ENCODE data around the gene CTNNB1. TPM values are rescaled to one million over a fixed set of nuclear protein-coding genes. Genes with fewer than 3 reads are reported as not detected.

CTNNB1 gene
- total and polyA plus RNA-seq, 8 donors: 65.7 to 658 (median 203) TPM

GRCh38 chr3:41216993-41217392 lies 17.7 kb downstream of the CTNNB1 start:
- Histone ChIP-seq H3K27me3 (no peaks in the 10 kb centered on the region), H3K36me3 (no peaks in the 10 kb centered on the region), H3K27ac (no peak overlapping the region), H3K9me3 (no peaks in the 10 kb centered on the region), H3K4me1 (peaks cover 55 to 99% (median 85%) of the 10 kb centered on the region in 4 donors), H3K4me3 (no peak overlapping the region)
- DNase-seq: no peak
- no peak for TF ChIP-seq POLR2A (IDR thresholded peaks at IDR 0.05)
- TF ChIP-seq POLR2AphosphoS5 (IDR thresholded peaks at IDR 0.05): no peak
- TF ChIP-seq EP300 (IDR thresholded peaks at IDR 0.05): no peak
- no peak for TF ChIP-seq CTCF (IDR thresholded peaks at IDR 0.05)
- WGBS, 5 donors: 58 to 74% (median 67%) methylated on average over 1 of the region's 1 CpG
- intact Hi-C loops (cut with DNase I; ENCODE audit: low total_unique reads): no loop called here

- Histone ChIP-seq H3K9me3 (no peaks in the 10 kb centered on the region), H3K4me1 (peaks cover 57 to 98% (median 86%) of the 10 kb centered on the region in 4 donors), H3K27ac (no peak overlapping the region), H3K36me3 (peaks cover 2 to 5% (median 4%) of the 10 kb centered on the region in 4 donors), H3K27me3 (no peaks in the 10 kb centered on the region), H3K4me3 (no peak overlapping the region)
- intact Hi-C loops (cut with DNase I; ENCODE audit: low total_unique reads): no loop called here
- TF ChIP-seq POLR2AphosphoS5 (IDR thresholded peaks at IDR 0.05): no peak
- no peak for TF ChIP-seq CTCF (IDR thresholded peaks at IDR 0.05)
- TF ChIP-seq EP300 (IDR thresholded peaks at IDR 0.05): no peak
- TF ChIP-seq POLR2A (IDR thresholded peaks at IDR 0.05): no peak
- 77 to 93% (median 88%) methylated on average over 1 of the region's 1 CpG for WGBS, 5 donors
- no peak for DNase-seq
Measured at GRCh38 chr3:41219424-41219823, 20.1 kb downstream of the CTNNB1 start.

- 79 to 89% (median 83%) methylated on average over 7 of the region's 7 CpGs for WGBS, 5 donors
- Histone ChIP-seq H3K27me3 (no peaks in the 10 kb centered on the region), H3K27ac (no peak overlapping the region), H3K4me3 (no peak overlapping the region), H3K4me1 (peaks cover 44 to 85% (median 72%) of the 10 kb centered on the region in 4 donors), H3K36me3 (peaks cover 19 to 22% (median 21%) of the 10 kb centered on the region in 4 donors), H3K9me3 (no peaks in the 10 kb centered on the region)
- DNase-seq: no peak
- TF ChIP-seq EP300 (IDR thresholded peaks at IDR 0.05) (no peak), POLR2A (IDR thresholded peaks at IDR 0.05) (no peak), CTCF (IDR thresholded peaks at IDR 0.05) (no peak), POLR2AphosphoS5 (IDR thresholded peaks at IDR 0.05) (no peak)
- intact Hi-C loops (cut with DNase I; ENCODE audit: low total_unique reads): no loop called here
Measured at GRCh38 chr3:41220906-41221677, 21.8 kb downstream of the CTNNB1 start.

GRCh38 chr3:41222012-41222411 lies 22.7 kb downstream of the CTNNB1 start:
- no peak overlapping the region for H3K27ac ChIP-seq
- 38 to 60% (median 47%) methylated on average over 2 of the region's 2 CpGs for WGBS, 5 donors
- peaks cover 37 to 75% (median 63%) of the 10 kb centered on the region in 4 donors for H3K4me1 ChIP-seq
- H3K4me3 ChIP-seq: no peak overlapping the region
- H3K27me3 ChIP-seq: no peaks in the 10 kb centered on the region
- H3K9me3 ChIP-seq: no peaks in the 10 kb centered on the region
- TF ChIP-seq POLR2A (IDR thresholded peaks at IDR 0.05) (no peak), EP300 (IDR thresholded peaks at IDR 0.05) (no peak), POLR2AphosphoS5 (IDR thresholded peaks at IDR 0.05) (no peak), CTCF (IDR thresholded peaks at IDR 0.05) (no peak)
- peaks cover 25 to 31% (median 30%) of the 10 kb centered on the region in 4 donors for H3K36me3 ChIP-seq
- intact Hi-C loops (cut with DNase I; ENCODE audit: low total_unique reads): no loop called here
- DNase-seq: no peak
